Adrenal gland (tissue), 12 donors: ENCODE results near the gene ELP5. TPM values are rescaled to one million over a fixed set of nuclear protein-coding genes. Genes with fewer than 3 reads are reported as not detected.
A peak's percentile ranks its signal among the peaks of the same experiment; 100 is the strongest.

ENCODE experiments used
- DNase-seq, 7 donors: peaks; one replicate each; pipeline ENCODE4 v3.0.0-alpha.2; 2019 to 2020
- H3K27ac ChIP-seq, 5 donors: fragments of 200-600 bp; sonication (generic) in 4 of 5; 1 replicate in 3 of 5; 2 replicates in 2 of 5; pipeline versions ENCODE4 v1.5.1 to v1.8.0; 2016 to 2020; ENCODE audit warnings: mild to moderate bottlenecking in 1 of 5
- H3K27me3 ChIP-seq: fragments of 200-600 bp; 2 replicates; pipeline ENCODE4 v1.8.0; 2021
- H3K36me3 ChIP-seq, 2 donors: fragments of 200-600 bp; replicated peaks in 1 of 2; 1 replicate in 1 of 2; 2 replicates in 1 of 2; pipeline versions ENCODE4 v1.5.1 to v1.8.0; 2018 to 2022
- H3K4me1 ChIP-seq, 2 donors: fragments of 200-600 bp; replicated peaks in 1 of 2; 1 replicate in 1 of 2; 2 replicates in 1 of 2; pipeline versions ENCODE4 v1.5.1 to v1.8.0; 2018 to 2021
- H3K4me3 ChIP-seq, 4 donors: fragments of 200-600 bp; sonication (generic) in 3 of 4; one replicate each; pipeline ENCODE4 v1.5.1; 2016 to 2018
- H3K9me3 ChIP-seq, 3 donors: fragments of 200-600 bp; sonication (generic) in 1 of 3; replicated peaks in 1 of 3; 1 replicate in 2 of 3; 2 replicates in 1 of 3; pipeline versions ENCODE4 v1.5.1 to v1.8.0; 2016 to 2021
- POLR2A ChIP-seq, 2 donors: fragments of 450-650 bp; IDR thresholded peaks; one replicate each; pipeline ENCODE4 v1.6.1; 2017; ENCODE audit warnings: antibody characterized with exemption in 2 of 2, mild to moderate bottlenecking in 2 of 2, moderate library complexity in 1 of 2
- WGBS, 4 donors: extraction: QIAGEN DNeasy Blood & Tissue Kit in 2 of 4; methylation state at CpG; one replicate each; pipeline versions ENCODE4 v1.1.5 to v1.1.7; 2013 to 2017; 5-methylcytosine and 5-hydroxymethylcytosine counted together
- intact Hi-C, 2 donors: fragments of 100-400 bp; cut with DNase I; formaldehyde crosslinking; loops; one replicate each; pipeline versions ENCODE4 v1.14.1 to v1.15.0; 2022 to 2023
- polyA plus RNA-seq, 3 donors: library from polyadenylated mRNA; stranded (reverse); fragments of 200-250 nt in 2 of 3; fragments of 350-450 nt in 1 of 3; fragmentation: Illumina TruSeq in 1 of 3; extraction: RNeasy Lipid Tissue Mini Kit (QIAGEN cat#74804) in 1 of 3; gene quantifications; one replicate each; pipeline ENCODE4 v1.2.3, GENCODE V29; 2013 to 2014
- total RNA-seq, 9 donors: library from RNA; depleted of rRNA in 4 of 9; stranded (reverse); fragments of >200 nt in 4 of 9; fragments of 120-200 nt in 1 of 9; fragmentation: NEBNext Ultra II Directional in 1 of 9; extraction: Animal tissue kit (Norgen Biotek cat#: 25700) in 1 of 9; gene quantifications; one replicate each; pipeline versions ENCODE4 v1.1.0 to v1.2.4, GENCODE V29; 2013 to 2023
- TF ChIP-seq, protein P1 (sequence below), 6 experiments: fragments of 450-650 bp in 4 of 6; fragments of 200-600 bp in 2 of 6; sonication (generic) in 1 of 6; IDR thresholded peaks; 1 replicate in 5 of 6; 2 replicates in 1 of 6; pipeline versions ENCODE4 v1.5.1 to v1.8.0; 2016 to 2021; ENCODE audit warnings: antibody characterized with exemption in 6 of 6, mild to moderate bottlenecking in 2 of 6, moderate library complexity in 1 of 6
- donor health status: healthy with polysubstance abuse.
- donor health status: Bipolar disorder and iron deficiency.
- donor health status: DM: yes; HTN: yes; CAD: no.
- donor health status: DM: no; HTN: no; CAD: no.
- donor health status: DM: no; HTN: no; CAD: no.
- donor health status: DM: yes; HTN: yes; CAD: no.

Gene ELP5
- total and polyA plus RNA-seq, 12 donors = 28.0 to 96.5 (median 61.3) TPM

DNA sequence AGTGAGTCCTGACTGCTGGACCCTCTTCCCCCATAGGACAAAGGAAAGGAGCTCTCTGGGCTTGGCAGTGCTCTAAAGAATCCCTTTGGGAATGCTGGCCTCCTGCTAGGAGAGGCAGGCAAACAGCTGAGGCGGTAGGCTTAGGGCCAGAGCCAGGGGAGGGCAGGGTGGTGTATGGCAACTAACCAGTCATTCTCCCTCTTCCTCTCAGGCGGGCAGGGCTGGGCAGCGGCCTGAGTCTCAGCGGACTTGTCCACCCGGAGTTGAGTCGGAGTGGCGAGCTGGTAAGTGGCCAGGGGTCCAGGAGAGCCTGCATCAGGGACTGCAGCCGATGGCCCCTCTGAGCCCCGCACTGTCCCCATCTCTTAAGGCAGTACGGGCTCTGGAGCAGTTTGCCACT is 27.9 kb upstream of the ELP5 start:
- peak overlapping the region in 4 of 5 donors; percentile 38 to 100 (median 44) for H3K27ac ChIP-seq
- H3K9me3 ChIP-seq = no peaks in the 10 kb centered on the region
- 32 to 55% (median 40%) methylated on average over 1 to 10 of the region's 10 CpGs for WGBS, 4 donors
- peak in 4 of 7 donors; percentile 51 to 66 (median 61) for DNase-seq
- intact Hi-C loops = no loop called here
- H3K27me3 ChIP-seq = no peaks in the 10 kb centered on the region
- H3K4me1 ChIP-seq = peaks cover 26 to 47% of the 10 kb centered on the region in 2 donors
- H3K36me3 ChIP-seq = peaks cover 0 to 71% of the 10 kb centered on the region in 2 donors
- H3K4me3 ChIP-seq = no peak overlapping the region
- peak in 1 of 2 donors; percentile 27 for TF ChIP-seq POLR2A (IDR thresholded peaks at IDR 0.05)
- TF ChIP-seq, protein P1, sequence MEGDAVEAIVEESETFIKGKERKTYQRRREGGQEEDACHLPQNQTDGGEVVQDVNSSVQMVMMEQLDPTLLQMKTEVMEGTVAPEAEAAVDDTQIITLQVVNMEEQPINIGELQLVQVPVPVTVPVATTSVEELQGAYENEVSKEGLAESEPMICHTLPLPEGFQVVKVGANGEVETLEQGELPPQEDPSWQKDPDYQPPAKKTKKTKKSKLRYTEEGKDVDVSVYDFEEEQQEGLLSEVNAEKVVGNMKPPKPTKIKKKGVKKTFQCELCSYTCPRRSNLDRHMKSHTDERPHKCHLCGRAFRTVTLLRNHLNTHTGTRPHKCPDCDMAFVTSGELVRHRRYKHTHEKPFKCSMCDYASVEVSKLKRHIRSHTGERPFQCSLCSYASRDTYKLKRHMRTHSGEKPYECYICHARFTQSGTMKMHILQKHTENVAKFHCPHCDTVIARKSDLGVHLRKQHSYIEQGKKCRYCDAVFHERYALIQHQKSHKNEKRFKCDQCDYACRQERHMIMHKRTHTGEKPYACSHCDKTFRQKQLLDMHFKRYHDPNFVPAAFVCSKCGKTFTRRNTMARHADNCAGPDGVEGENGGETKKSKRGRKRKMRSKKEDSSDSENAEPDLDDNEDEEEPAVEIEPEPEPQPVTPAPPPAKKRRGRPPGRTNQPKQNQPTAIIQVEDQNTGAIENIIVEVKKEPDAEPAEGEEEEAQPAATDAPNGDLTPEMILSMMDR (IDR thresholded peaks at IDR 0.05) = no peak

DNA sequence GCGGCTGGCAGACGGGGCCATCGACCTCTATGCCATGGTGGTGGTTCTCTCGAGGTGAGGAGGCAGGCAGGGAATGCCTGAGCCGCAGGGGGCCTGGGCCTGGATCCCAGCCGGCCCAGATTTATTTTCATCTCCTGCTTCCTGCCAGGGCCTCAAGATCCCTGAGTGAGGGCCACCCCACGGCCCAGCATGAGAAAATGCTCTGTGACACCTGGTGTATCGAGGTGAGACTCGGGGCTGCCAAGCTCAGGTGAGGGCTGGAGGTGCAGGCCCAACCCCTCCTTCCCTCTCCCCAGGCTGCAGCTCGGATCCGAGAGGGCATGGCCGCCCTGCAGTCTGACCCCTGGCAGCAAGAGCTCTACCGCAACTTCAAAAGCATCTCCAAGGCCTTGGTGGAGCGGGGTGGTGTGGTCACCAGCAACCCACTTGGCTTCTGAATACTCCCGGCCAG is 27.3 kb upstream of the ELP5 start:
- no peaks in the 10 kb centered on the region for H3K9me3 ChIP-seq
- WGBS, 4 donors = 24 to 46% (median 43%) methylated on average over 10 to 15 of the region's 15 CpGs; no CpG with 5 or more reads in 1 of the 4 donors
- H3K36me3 ChIP-seq = peaks cover 0 to 77% of the 10 kb centered on the region in 2 donors
- H3K4me1 ChIP-seq = peaks cover 26 to 43% of the 10 kb centered on the region in 2 donors
- TF ChIP-seq, protein P1 (IDR thresholded peaks at IDR 0.05) = no peak
- no peak for TF ChIP-seq POLR2A (IDR thresholded peaks at IDR 0.05)
- H3K27ac ChIP-seq = peak overlapping the region in 4 of 5 donors; percentile 16 to 100 (median 58)
- H3K4me3 ChIP-seq = no peak overlapping the region
- intact Hi-C loops = no loop called here
- DNase-seq = peak in 4 of 7 donors; percentile 55 to 68 (median 66)
- H3K27me3 ChIP-seq = no peaks in the 10 kb centered on the region

DNA sequence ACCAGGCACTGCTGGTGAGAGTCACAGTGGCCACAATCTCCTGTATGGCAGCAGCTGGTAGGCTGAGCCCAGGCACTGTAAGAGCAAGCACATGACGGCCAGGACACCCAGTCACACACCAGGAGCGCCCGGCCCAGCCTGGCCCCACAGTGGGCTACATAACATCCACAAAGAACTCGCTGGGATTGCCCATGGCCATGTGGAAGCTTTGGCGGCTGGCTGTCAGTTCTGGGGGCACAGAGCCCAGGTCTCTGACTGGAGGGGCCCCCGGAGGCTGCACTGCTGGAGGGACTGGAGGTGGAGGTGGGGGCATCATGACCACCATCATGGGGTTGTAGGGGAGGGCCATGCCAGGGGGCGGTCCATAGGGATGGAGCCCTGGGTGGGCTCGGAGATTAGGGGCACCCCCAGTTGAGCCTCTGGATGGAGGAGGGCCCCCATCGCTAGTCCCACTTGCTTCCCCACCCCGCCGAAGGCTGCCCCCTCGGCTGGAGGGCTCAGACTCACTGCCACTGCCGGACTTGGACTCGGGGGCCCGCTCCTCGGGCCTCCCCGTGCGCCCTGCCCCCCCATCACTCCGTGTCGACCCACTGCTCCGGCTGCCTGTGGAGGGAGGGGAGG is 26.2 kb upstream of the ELP5 start:
- intact Hi-C loops = no loop called here
- peaks cover 0 to 86% of the 10 kb centered on the region in 2 donors for H3K36me3 ChIP-seq
- DNase-seq = peak in 3 of 7 donors; percentile 60 to 69 (median 64)
- no peaks in the 10 kb centered on the region for H3K27me3 ChIP-seq
- H3K4me1 ChIP-seq = peaks cover 22 to 38% of the 10 kb centered on the region in 2 donors
- peak overlapping the region in 4 of 5 donors; percentile 16 to 59 (median 54) for H3K27ac ChIP-seq
- no peak overlapping the region for H3K4me3 ChIP-seq
- WGBS, 4 donors = 53 to 81% (median 76%) methylated on average over 4 to 21 of the region's 21 CpGs
- H3K9me3 ChIP-seq = no peaks in the 10 kb centered on the region
- peak in 1 of 2 donors; percentile 12 for TF ChIP-seq POLR2A (IDR thresholded peaks at IDR 0.05)
- TF ChIP-seq, protein P1 (IDR thresholded peaks at IDR 0.05) = no peak

DNA sequence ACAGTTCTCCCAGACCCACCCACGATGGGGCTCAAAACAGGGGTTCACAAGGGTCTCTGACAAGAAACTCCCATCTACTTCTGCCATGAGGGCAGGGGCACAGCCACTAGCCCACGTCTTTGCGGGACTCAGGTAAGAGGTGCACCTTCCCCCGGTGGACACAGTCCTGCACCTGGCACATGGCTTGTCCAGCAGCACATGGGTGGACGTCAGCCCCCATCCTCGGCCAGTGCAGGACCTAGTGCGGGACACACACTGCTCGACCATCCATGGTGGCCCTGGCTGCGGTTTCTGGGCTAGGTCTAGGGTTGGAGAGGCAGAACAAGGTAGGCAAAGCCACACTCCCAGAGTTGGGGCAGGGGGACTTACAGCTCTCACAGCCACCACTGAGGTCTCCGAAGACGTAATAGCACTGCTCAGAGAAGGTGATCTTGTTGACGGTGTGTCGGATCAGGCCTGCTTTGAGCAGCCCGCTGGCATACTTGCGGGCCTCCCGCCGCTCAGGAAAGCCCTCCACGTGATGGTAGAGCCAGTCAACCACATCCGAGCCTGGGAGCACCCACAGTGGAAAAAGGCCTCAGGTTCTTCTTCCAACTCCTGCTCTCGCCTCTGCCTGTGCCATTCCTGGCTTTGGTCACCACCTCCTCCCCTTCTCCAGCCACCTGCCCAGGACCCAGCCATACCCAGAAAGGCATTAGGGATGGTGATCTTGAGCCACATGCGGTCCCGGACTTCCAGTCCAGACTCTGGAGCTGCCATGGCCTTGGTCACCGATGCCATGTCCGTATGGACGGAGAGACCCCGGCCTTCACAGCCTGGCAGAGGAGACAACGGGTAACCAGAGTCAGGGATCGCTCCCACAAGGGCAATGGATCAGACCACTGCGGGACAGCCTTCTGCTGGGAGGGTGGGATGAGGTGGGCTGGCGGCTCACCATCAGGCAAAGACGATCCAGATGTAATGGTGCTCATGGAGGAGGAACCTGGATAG is 25.0 kb upstream of the ELP5 start:
- H3K27me3 ChIP-seq = no peaks in the 10 kb centered on the region
- H3K27ac ChIP-seq = peak overlapping the region in 2 of 5 donors; percentile 8 to 18
- intact Hi-C loops = no loop called here
- TF ChIP-seq, protein P1 (IDR thresholded peaks at IDR 0.05) = no peak
- no peak for TF ChIP-seq POLR2A (IDR thresholded peaks at IDR 0.05)
- no peak overlapping the region for H3K4me3 ChIP-seq
- H3K36me3 ChIP-seq = peaks cover 0 to 84% of the 10 kb centered on the region in 2 donors
- 87 to 95% (median 91%) methylated on average over 16 to 31 of the region's 31 CpGs for WGBS, 4 donors
- H3K4me1 ChIP-seq = peaks cover 10 to 30% of the 10 kb centered on the region in 2 donors
- no peaks in the 10 kb centered on the region for H3K9me3 ChIP-seq
- no peak for DNase-seq
